IPS-NIHi11 (cell line): Measurements from ENCODE around the gene TBC1D21.
A peak's percentile ranks its signal among the peaks of the same experiment; 100 is the strongest.

Source experiments
- DNase-seq: peaks from one replicate; pipeline ENCODE4 v3.0.0; 2012; ENCODE audit warnings: mixed read lengths, low spot score

The TBC1D21 gene

GRCh38 chr15:73908030-73908821 lies 34.9 kb downstream of the TBC1D21 start:
- DNase-seq = peak; percentile 89

- no peak for DNase-seq
These were observed 35.4 kb downstream of the TBC1D21 start for GRCh38 chr15:73908822-73909122.

- DNase-seq = no peak
These were observed 36.3 kb downstream of the TBC1D21 start for GRCh38 chr15:73909651-73910050.

GRCh38 chr15:73910522-73911303 lies 37.3 kb downstream of the TBC1D21 start:
- no peak for DNase-seq

GRCh38 chr15:73912030-73912596 lies 38.7 kb downstream of the TBC1D21 start:
- DNase-seq = no peak

GRCh38 chr15:73914145-73914544 lies 40.8 kb downstream of the TBC1D21 start:
- DNase-seq = no peak

GRCh38 chr15:73915082-73915481 lies 41.7 kb downstream of the TBC1D21 start:
- DNase-seq = no peak

- DNase-seq = no peak
These were observed 45.4 kb downstream of the TBC1D21 start for GRCh38 chr15:73918784-73919183.

- no peak for DNase-seq
These were observed 46.3 kb downstream of the TBC1D21 start for GRCh38 chr15:73919706-73920105.

- DNase-seq = no peak
These were observed 48.0 kb downstream of the TBC1D21 start for GRCh38 chr15:73921254-73921925.

- peak; percentile 83 for DNase-seq
These were observed 49.1 kb downstream of the TBC1D21 start for GRCh38 chr15:73922186-73923151.

GRCh38 chr15:73923156-73923487 lies 49.8 kb downstream of the TBC1D21 start:
- no peak for DNase-seq

- DNase-seq = no peak
These were observed 50.3 kb downstream of the TBC1D21 start for GRCh38 chr15:73923488-73924164.

GRCh38 chr15:73924171-73924921 lies 51.0 kb downstream of the TBC1D21 start:
- DNase-seq = peak; percentile 35

GRCh38 chr15:73925848-73926218 lies 52.5 kb downstream of the TBC1D21 start:
- no peak for DNase-seq

- peak; percentile 88 for DNase-seq
These were observed 53.0 kb downstream of the TBC1D21 start, which contains the start of gene LOXL1 for GRCh38 chr15:73926219-73927002. LOXL1 (plus strand) TSS chr15:73926462; CDS start chr15:73926784, 322 bp downstream.

GRCh38 chr15:73927003-73927475 lies 53.7 kb downstream of the TBC1D21 start:
- peak; percentile 84 for DNase-seq

GRCh38 chr15:73927476-73928240 lies 54.3 kb downstream of the TBC1D21 start:
- DNase-seq = peak; percentile 88
